WTC11 (cell line): ENCODE results near the gene SPATA18. TPM values are rescaled to one million over a fixed set of nuclear protein-coding genes. Genes with fewer than 3 reads are reported as not detected.

Experiments used
- ATAC-seq: fragments of 200-7000 bp; cut with Tn5 transposase; 2 replicates; pipeline ENCODE4 v1.10.0; 2021; ENCODE audit warnings: mild to moderate bottlenecking, moderate library complexity
- CTCF ChIA-PET: fragments of 300-600 bp; sonication (Branson Sonifier 250); formaldehyde crosslinking; loops from one replicate; lab custom pipeline; 2021; ENCODE audit warnings: antibody characterized with exemption; lab: Charles Lee
- POLR2A ChIA-PET: fragments of 350-600 bp; sonication (Branson Sonifier 250); formaldehyde crosslinking; loops from one replicate; lab custom pipeline; 2021; ENCODE audit warnings: antibody characterized with exemption; lab: Charles Lee
- DNase-seq: peaks from one replicate; pipeline ENCODE4 v3.0.0; 2021; ENCODE audit warnings: low spot score
- H3K27ac Mint-ChIP-seq: 2 replicates; pipeline ENCODE4 v1.8.0; 2021; ENCODE audit warnings: mixed read lengths
- H3K27me3 Mint-ChIP-seq: 2 replicates; pipeline ENCODE4 v1.8.0; 2021; ENCODE audit warnings: low read depth, mild to moderate bottlenecking, moderate library complexity, mixed read lengths
- H3K36me3 Mint-ChIP-seq: 2 replicates; pipeline ENCODE4 v1.8.0; 2021; ENCODE audit warnings: mixed read lengths
- H3K4me1 Mint-ChIP-seq: 2 replicates; pipeline ENCODE4 v1.8.0; 2022; ENCODE audit warnings: mixed read lengths
- H3K4me3 Mint-ChIP-seq: 2 replicates; pipeline ENCODE4 v1.8.0; 2021; ENCODE audit warnings: mild to moderate bottlenecking, moderate library complexity, mixed read lengths
- H3K9me3 Mint-ChIP-seq: 2 replicates; pipeline ENCODE4 v1.8.0; 2021; ENCODE audit warnings: mixed read lengths
- CREB1 ChIP-seq: sonication (generic); formaldehyde crosslinking; IDR thresholded peaks from 2 replicates; pipeline ENCODE4 v1.8.0; 2023; ENCODE audit warnings: mild to moderate bottlenecking, missing genetic modification reagents
- EMX1 ChIP-seq: fragments of 250-450 bp; sonication (Bioruptor Pico); IDR thresholded peaks from 2 replicates; pipeline ENCODE4 v1.8.0; 2021; ENCODE audit warnings: mild to moderate bottlenecking
- FOXP1 ChIP-seq: sonication (generic); formaldehyde crosslinking; IDR thresholded peaks from 2 replicates; pipeline ENCODE4 v1.8.0; 2022; ENCODE audit warnings: missing genetic modification reagents, mild to moderate bottlenecking, moderate library complexity, borderline replicate concordance
- GRHL2 ChIP-seq: fragments of 250-450 bp; sonication (Bioruptor Pico); IDR thresholded peaks from 2 replicates; pipeline ENCODE4 v1.8.0; 2022; ENCODE audit warnings: mild to moderate bottlenecking, moderate library complexity; ENCODE audit not compliant: insufficient replicate concordance, severe bottlenecking
- HMGA2 ChIP-seq: fragments of 250-450 bp; sonication (Bioruptor Pico); IDR thresholded peaks from 2 replicates; pipeline ENCODE4 v1.4.0; 2021; ENCODE audit warnings: mild to moderate bottlenecking, moderate library complexity
- IRF2 ChIP-seq: sonication (generic); formaldehyde crosslinking; IDR thresholded peaks from 2 replicates; pipeline ENCODE4 v1.8.0; 2022; ENCODE audit warnings: low read depth, missing genetic modification reagents, borderline replicate concordance
- PRDM15 ChIP-seq: sonication (generic); formaldehyde crosslinking; IDR thresholded peaks from 2 replicates; pipeline ENCODE4 v1.8.0; 2022; ENCODE audit warnings: missing genetic modification reagents
- RORB ChIP-seq: fragments of 250-450 bp; sonication (Bioruptor Pico); IDR thresholded peaks from 2 replicates; pipeline ENCODE4 v1.9.0; 2021; ENCODE audit warnings: mild to moderate bottlenecking
- SMAD3 ChIP-seq: sonication (generic); formaldehyde crosslinking; IDR thresholded peaks from 2 replicates; pipeline ENCODE4 v1.8.0; 2022; ENCODE audit warnings: missing genetic modification reagents, mild to moderate bottlenecking, borderline replicate concordance
- STAT6 ChIP-seq: sonication (generic); formaldehyde crosslinking; conservative IDR thresholded peaks from 2 replicates; pipeline ENCODE4 v1.8.1; 2023; ENCODE audit warnings: mild to moderate bottlenecking, low read depth, missing genetic modification reagents, moderate library complexity
- TEAD1 ChIP-seq: sonication (generic); formaldehyde crosslinking; IDR thresholded peaks from 2 replicates; pipeline ENCODE4 v1.8.0; 2022; ENCODE audit warnings: mild to moderate bottlenecking, missing genetic modification reagents
- TEAD4 ChIP-seq: sonication (generic); formaldehyde crosslinking; IDR thresholded peaks from 2 replicates; pipeline ENCODE4 v1.8.0; 2022; ENCODE audit warnings: mild to moderate bottlenecking, missing genetic modification reagents
- ZNF219 ChIP-seq: sonication (generic); formaldehyde crosslinking; IDR thresholded peaks from 2 replicates; pipeline ENCODE4 v1.8.0; 2023; ENCODE audit warnings: missing genetic modification reagents, mild to moderate bottlenecking, borderline replicate concordance
- ZNF232 ChIP-seq: sonication (generic); formaldehyde crosslinking; IDR thresholded peaks from 2 replicates; pipeline ENCODE4 v1.8.0; 2022; ENCODE audit warnings: mild to moderate bottlenecking, missing genetic modification reagents
- ZNF396 ChIP-seq: fragments of 250-450 bp; sonication (Bioruptor Pico); IDR thresholded peaks from 2 replicates; pipeline ENCODE4 v1.8.0; 2021; ENCODE audit warnings: mild to moderate bottlenecking, moderate library complexity, borderline replicate concordance
- ZNF423 ChIP-seq: fragments of 250-450 bp; sonication (Bioruptor Pico); IDR thresholded peaks from 2 replicates; pipeline ENCODE4 v2.1.2; 2022; ENCODE audit warnings: mild to moderate bottlenecking, moderate library complexity
- total RNA-seq: library from RNA; stranded (reverse); gene quantifications from 3 replicates; pipeline ENCODE4 v1.2.3, GENCODE V29; 2021
- TF ChIP-seq, protein P1 (sequence below): sonication (generic); formaldehyde crosslinking; IDR thresholded peaks from 2 replicates; pipeline ENCODE4 v1.8.0; 2022; ENCODE audit warnings: mild to moderate bottlenecking, missing genetic modification reagents
- TF ChIP-seq, protein P2 (sequence below): sonication (generic); formaldehyde crosslinking; IDR thresholded peaks from 2 replicates; pipeline ENCODE4 v1.8.1; 2023; ENCODE audit warnings: mild to moderate bottlenecking, missing genetic modification reagents, moderate library complexity
- TF ChIP-seq, protein P3 (sequence below): sonication (generic); formaldehyde crosslinking; IDR thresholded peaks from 2 replicates; pipeline ENCODE4 v1.8.1; 2023; ENCODE audit warnings: mild to moderate bottlenecking, missing genetic modification reagents
- TF ChIP-seq, protein P4 (sequence below): fragments of 250-450 bp; sonication (Bioruptor Pico); conservative IDR thresholded peaks from 2 replicates; pipeline ENCODE4 v1.9.0; 2021; ENCODE audit warnings: mild to moderate bottlenecking

Gene SPATA18
- total RNA-seq, 1 experiment from 2014 or later = 6.6 TPM

- DNase-seq = no peak
- Mint-ChIP-seq H3K27ac (no peak overlapping the region), H3K4me1 (peaks cover 7% of the 10 kb centered on the region), H3K27me3 (peaks cover 28% of the 10 kb centered on the region), H3K4me3 (no peak overlapping the region), H3K36me3 (peaks cover 12% of the 10 kb centered on the region)
- ChIA-PET POLR2A (no interaction called here), CTCF (no interaction called here)
- ATAC-seq = no peak
- no peak for TF ChIP-seq ZNF396
- no peak for TF ChIP-seq STAT6
- no peak for TF ChIP-seq PRDM15 (CRISPR knock-in tag)
- TF ChIP-seq RORB (CRISPR knock-in tag) = no peak
- TF ChIP-seq, protein P1, sequence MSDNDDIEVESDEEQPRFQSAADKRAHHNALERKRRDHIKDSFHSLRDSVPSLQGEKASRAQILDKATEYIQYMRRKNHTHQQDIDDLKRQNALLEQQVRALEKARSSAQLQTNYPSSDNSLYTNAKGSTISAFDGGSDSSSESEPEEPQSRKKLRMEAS (CRISPR knock-in tag) = no peak
- no peak for TF ChIP-seq GRHL2 (CRISPR knock-in tag)
- no peak for TF ChIP-seq HMGA2 (CRISPR knock-in tag)
- TF ChIP-seq IRF2 (CRISPR knock-in tag) = no peak
- no peak for TF ChIP-seq ZNF219 (CRISPR knock-in tag)
- no peak for TF ChIP-seq ZNF232 (CRISPR knock-in tag)
- TF ChIP-seq, all 79 proteins: peak for 0
- peaks cover 12% of the 10 kb centered on the region for H3K9me3 Mint-ChIP-seq
Observed at GRCh38 chr4:52045028-52045427, 6.1 kb upstream of the SPATA18 start.

GRCh38 chr4:52049266-52049665 lies 1.8 kb upstream of the SPATA18 start:
- Mint-ChIP-seq H3K27me3 (peaks cover 24% of the 10 kb centered on the region), H3K4me1 (peaks cover 33% of the 10 kb centered on the region), H3K36me3 (peaks cover 12% of the 10 kb centered on the region), H3K9me3 (peaks cover 12% of the 10 kb centered on the region), H3K27ac (no peak overlapping the region), H3K4me3 (no peak overlapping the region)
- CTCF ChIA-PET = no interaction called here
- POLR2A ChIA-PET = no interaction called here
- ATAC-seq (no peak), DNase-seq (no peak)
- TF ChIP-seq, protein P2, sequence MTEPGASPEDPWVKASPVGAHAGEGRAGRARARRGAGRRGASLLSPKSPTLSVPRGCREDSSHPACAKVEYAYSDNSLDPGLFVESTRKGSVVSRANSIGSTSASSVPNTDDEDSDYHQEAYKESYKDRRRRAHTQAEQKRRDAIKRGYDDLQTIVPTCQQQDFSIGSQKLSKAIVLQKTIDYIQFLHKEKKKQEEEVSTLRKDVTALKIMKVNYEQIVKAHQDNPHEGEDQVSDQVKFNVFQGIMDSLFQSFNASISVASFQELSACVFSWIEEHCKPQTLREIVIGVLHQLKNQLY = no peak
- TF ChIP-seq FOXP1 (no peak), SMAD3 (CRISPR knock-in tag) (no peak), TEAD1 (CRISPR knock-in tag) (no peak), ZNF396 (no peak), CREB1 (CRISPR knock-in tag) (no peak), EMX1 (CRISPR knock-in tag) (no peak), GRHL2 (CRISPR knock-in tag) (no peak), TEAD4 (CRISPR knock-in tag) (no peak), ZNF423 (no peak)
- TF ChIP-seq, protein P3, sequence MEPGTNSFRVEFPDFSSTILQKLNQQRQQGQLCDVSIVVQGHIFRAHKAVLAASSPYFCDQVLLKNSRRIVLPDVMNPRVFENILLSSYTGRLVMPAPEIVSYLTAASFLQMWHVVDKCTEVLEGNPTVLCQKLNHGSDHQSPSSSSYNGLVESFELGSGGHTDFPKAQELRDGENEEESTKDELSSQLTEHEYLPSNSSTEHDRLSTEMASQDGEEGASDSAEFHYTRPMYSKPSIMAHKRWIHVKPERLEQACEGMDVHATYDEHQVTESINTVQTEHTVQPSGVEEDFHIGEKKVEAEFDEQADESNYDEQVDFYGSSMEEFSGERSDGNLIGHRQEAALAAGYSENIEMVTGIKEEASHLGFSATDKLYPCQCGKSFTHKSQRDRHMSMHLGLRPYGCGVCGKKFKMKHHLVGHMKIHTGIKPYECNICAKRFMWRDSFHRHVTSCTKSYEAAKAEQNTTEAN (CRISPR knock-in tag) = no peak
- TF ChIP-seq, protein P4, sequence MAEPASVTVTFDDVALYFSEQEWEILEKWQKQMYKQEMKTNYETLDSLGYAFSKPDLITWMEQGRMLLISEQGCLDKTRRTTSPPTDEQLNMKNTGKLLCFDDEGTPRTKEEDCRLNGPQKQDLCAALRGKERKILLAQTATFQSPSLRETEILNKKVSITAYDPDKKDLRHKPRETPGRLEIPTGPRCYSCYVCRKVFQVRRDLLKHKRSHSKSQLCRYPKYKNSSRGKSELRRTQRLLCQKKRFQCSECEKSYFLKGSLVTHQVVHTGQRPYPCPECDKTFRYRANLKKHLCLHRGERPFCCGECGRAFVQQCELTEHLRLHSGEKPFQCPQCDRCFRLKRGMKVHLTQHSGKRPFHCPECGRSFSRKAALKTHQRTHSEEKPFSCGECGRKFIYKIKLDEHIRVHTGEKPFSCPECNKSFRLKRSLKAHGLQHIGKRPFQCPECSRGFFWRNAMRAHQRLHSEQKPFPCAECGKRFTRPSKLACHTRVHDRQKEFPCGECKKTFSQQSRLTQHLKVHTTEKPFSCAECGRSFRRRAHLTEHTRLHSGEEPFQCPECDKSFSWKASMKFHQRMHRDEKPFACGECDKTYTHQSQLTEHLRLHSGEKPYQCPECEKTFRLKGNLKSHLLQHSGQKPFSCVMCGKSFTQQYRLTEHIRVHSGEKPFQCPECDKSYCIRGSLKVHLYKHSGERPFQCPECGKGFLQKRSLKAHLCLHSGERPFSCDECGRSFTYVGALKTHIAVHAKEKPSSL (CRISPR knock-in tag) = no peak
